MG63 (cell line): ENCODE data around the gene ADSS1. TPM values are rescaled to one million over a fixed set of nuclear protein-coding genes. Genes with fewer than 3 reads are reported as not detected.
A peak's percentile ranks its signal among the peaks of the same experiment; 100 is the strongest.
"Not testable (repeated sequence)": the region's sequence is repeated elsewhere in the genome, so short reads cannot be mapped to it uniquely, and the experiment has no call there.

Experiments
- DNase-seq: peaks from one replicate; pipeline ENCODE4 v3.0.0-alpha.2; 2020
- H3K27me3 ChIP-seq: fragments of 250-450 bp; sonication (Bioruptor Pico); 2 replicates; pipeline ENCODE4 v1.5.1; 2020; ENCODE audit warnings: mild to moderate bottlenecking, moderate library complexity
- H3K36me3 ChIP-seq: fragments of 250-450 bp; sonication (Bioruptor Pico); 2 replicates; pipeline ENCODE4 v1.5.1; 2020; ENCODE audit warnings: mild to moderate bottlenecking, moderate library complexity
- H3K4me3 ChIP-seq: fragments of 250-450 bp; sonication (Bioruptor Pico); 2 replicates; pipeline ENCODE4 v1.5.1; 2020; ENCODE audit warnings: mild to moderate bottlenecking, moderate library complexity
- H3K9me3 ChIP-seq: fragments of 250-450 bp; sonication (Bioruptor Pico); 2 replicates; pipeline ENCODE4 v1.5.1; 2020; ENCODE audit warnings: mild to moderate bottlenecking, moderate library complexity
- total RNA-seq: library from RNA; depleted of rRNA; stranded (reverse); fragments of >200 nt; shearing (Covaris generic); gene quantifications from 2 replicates; pipeline ENCODE4 v1.2.3, GENCODE V29; 2014; ENCODE audit warnings: low replicate concordance

Gene ADSS1
- total RNA-seq, 1 experiment from 2014 or later = 4.0 TPM

GRCh38 chr14:104745431-104745830 is 21.4 kb downstream of the ADSS1 start:
- H3K4me3 ChIP-seq = no peak overlapping the region
- no peak for DNase-seq
- no peaks in the 10 kb centered on the region for H3K36me3 ChIP-seq
- H3K9me3 ChIP-seq = no peaks in the 10 kb centered on the region
- H3K27me3 ChIP-seq = no peaks in the 10 kb centered on the region

- Histone ChIP-seq H3K4me3 (no peak overlapping the region), H3K27me3 (no peaks in the 10 kb centered on the region), H3K9me3 (no peaks in the 10 kb centered on the region), H3K36me3 (no peaks in the 10 kb centered on the region)
- DNase-seq = no peak
Measured at GRCh38 chr14:104746071-104746545, 22.1 kb downstream of the ADSS1 start.

GRCh38 chr14:104746934-104747481 is 23.0 kb downstream of the ADSS1 start:
- Histone ChIP-seq H3K36me3 (no peaks in the 10 kb centered on the region), H3K9me3 (no peaks in the 10 kb centered on the region), H3K27me3 (no peaks in the 10 kb centered on the region), H3K4me3 (no peak overlapping the region)
- peak; percentile 67 for DNase-seq

GRCh38 chr14:104747876-104748275 is 23.8 kb downstream of the ADSS1 start:
- Histone ChIP-seq H3K36me3 (no peaks in the 10 kb centered on the region), H3K9me3 (no peaks in the 10 kb centered on the region), H3K27me3 (no peaks in the 10 kb centered on the region), H3K4me3 (no peak overlapping the region)
- DNase-seq = no peak

DNA sequence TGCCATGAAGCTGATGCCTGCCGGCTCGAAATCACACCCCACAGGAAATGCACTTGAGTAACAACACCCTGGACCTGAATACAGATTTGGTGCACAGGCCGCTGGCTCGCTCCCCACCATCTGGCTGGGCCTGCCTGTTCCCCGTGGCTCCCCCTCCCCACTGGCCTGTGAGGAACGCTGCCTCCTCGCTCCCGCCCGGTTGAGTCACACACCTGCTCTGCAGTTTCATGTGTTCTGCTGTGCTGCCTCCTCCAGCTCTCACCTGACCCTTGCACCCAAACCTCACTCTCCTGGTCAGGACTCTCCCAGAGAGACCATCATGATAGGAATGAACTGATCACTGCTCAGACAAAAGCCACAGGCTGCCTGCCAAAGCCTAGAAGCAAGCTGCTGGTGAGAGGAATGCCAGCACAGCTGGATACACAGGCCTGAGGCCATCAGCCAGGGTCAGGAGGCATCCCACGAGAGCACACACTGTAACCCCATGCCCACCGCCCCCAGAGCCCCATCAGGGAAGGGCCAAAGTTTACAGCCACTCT is 25.2 kb downstream of the ADSS1 start:
- H3K9me3 ChIP-seq = no peaks in the 10 kb centered on the region
- no peak overlapping the region for H3K4me3 ChIP-seq
- H3K36me3 ChIP-seq = no peaks in the 10 kb centered on the region; the same call in 1 of the 2 replicates
- DNase-seq = peak; percentile 90
- no peaks in the 10 kb centered on the region for H3K27me3 ChIP-seq

- Histone ChIP-seq H3K9me3 (no peaks in the 10 kb centered on the region), H3K36me3 (no peaks in the 10 kb centered on the region; the same call in none of the 2 replicates), H3K4me3 (no peak overlapping the region), H3K27me3 (no peaks in the 10 kb centered on the region)
- DNase-seq = peak; percentile 75
Measured at GRCh38 chr14:104750056-104750752, 26.2 kb downstream of the ADSS1 start.

- H3K9me3 ChIP-seq, H3K36me3 ChIP-seq, H3K4me3 ChIP-seq, DNase-seq, H3K27me3 ChIP-seq: not testable (repeated sequence)
Measured at GRCh38 chr14:104750753-104751057, 26.7 kb downstream of the ADSS1 start.

DNA sequence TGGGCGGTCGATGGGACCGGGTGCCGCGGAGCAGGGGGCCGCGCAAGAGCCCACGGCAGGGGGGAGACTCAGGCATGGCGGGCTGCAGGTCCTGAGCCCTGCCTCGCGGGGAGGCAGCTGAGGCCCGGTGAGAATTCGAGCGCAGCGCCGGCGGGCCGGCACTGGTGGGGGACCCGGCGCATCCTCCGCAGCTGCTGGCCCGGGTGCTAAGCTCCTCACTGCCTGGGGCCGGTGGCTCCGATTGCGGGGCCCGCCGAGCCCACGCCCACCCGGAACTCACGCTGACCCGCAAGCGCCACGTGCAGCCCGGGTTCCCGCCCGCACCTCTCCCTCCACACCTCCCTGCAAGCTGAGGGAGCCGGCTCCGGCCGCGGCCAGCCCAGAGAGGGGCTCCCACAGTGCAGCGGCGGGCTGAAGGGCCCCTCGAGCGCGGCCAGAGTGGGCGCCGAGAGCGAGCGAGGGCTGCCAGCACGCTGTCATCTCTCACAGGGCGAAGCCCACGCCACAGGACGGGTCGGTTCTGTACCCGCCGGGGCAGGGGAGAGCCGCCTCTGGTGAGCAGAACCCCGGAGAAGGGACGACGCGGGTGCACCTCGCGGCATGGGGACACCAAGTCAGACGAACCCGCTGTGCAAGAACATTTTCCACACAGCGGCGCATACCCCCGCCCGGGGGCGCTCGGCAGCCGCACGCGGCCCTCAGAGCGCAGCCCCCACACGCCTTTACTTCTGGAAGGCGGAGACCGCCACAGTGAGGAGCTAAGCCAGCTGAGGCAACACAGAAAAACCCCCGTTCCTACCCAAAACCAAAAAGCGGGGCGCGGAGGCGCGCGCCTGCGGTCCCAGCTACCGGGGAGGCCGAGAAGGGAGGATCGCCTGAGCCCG is 27.8 kb downstream of the ADSS1 start:
- Histone ChIP-seq H3K9me3 (no peaks in the 10 kb centered on the region), H3K36me3 (peaks cover 10% of the 10 kb centered on the region), H3K27me3 (no peaks in the 10 kb centered on the region), H3K4me3 (peak overlapping the region; percentile 76)
- DNase-seq = no peak

DNA sequence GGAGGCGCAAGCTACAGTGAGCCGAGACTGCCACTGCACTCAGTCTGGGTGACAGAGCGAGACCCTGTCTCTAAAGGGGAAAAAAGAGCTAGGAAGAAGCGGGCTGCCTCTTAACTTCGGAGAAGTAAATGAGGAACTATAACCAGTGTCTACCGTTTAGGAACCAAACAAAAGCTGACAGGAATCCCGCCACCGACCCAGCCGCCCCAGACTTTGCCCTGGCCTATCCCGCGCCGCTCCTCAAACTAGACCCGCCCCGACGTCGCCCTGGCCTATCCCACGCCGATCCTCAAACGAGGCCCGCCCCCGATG is 28.4 kb downstream of the ADSS1 start:
- no peak for DNase-seq
- Histone ChIP-seq H3K4me3 (peak overlapping the region; percentile 76), H3K27me3 (no peaks in the 10 kb centered on the region), H3K9me3 (no peaks in the 10 kb centered on the region), H3K36me3 (peaks cover 15% of the 10 kb centered on the region)

DNA sequence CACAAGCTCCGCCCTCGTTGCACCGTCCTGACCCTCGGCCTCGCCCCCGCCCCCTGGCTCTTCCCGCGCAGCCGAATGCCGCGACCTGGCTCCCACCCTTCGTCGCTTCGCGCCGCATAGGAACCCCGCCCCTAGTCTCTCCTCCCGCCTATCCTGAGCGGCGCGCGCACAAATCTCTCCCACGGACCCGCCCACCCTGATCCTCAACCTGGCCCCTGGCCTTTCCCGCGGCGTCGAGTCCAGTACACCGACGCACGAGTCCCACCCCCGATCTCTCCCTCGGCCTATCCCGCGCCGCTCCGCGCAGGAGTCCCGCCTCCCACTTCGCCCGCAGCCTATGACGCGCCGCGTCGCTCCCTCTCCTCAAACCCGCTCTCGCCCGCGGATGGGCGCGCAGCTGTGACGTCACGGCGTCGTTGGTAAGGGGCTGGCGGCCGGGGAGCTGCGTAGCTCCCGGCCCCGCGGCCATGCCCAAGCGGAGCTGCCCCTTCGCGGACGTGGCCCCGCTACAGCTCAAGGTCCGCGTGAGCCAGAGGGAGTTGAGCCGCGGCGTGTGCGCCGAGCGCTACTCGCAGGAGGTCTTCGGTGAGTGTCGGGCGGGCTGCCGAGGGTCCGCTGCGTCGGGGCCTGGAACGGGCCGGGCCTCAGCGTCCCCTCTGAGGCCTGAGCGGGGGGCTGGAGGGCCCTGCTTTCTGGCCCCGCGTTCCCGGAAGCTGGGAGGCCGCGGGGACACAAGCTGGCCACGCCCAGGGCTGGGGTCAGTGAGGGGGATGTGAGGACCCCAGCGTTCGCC is 28.9 kb downstream of the ADSS1 start, which contains the start of gene SIVA1:
Gene SIVA1 (plus strand): TSS at position 413 of the 793 bp plus-strand sequence. CDS start 55 bp downstream, at position 468.
- Histone ChIP-seq H3K27me3 (no peaks in the 10 kb centered on the region), H3K4me3 (peak within 1 kb of the TSS; percentile 76), H3K9me3 (no peaks in the 10 kb centered on the region), H3K36me3 (peaks cover 15% of the 10 kb centered on the region)
- DNase-seq = peak; percentile 97

GRCh38 chr14:104753528-104754212 is 29.6 kb downstream of the ADSS1 start:
- no peaks in the 10 kb centered on the region for H3K27me3 ChIP-seq
- H3K36me3 ChIP-seq = peaks cover 15% of the 10 kb centered on the region
- peak overlapping the region; percentile 76 for H3K4me3 ChIP-seq
- H3K9me3 ChIP-seq = no peaks in the 10 kb centered on the region
- no peak for DNase-seq

- Histone ChIP-seq H3K36me3 (peaks cover 15% of the 10 kb centered on the region), H3K9me3 (no peaks in the 10 kb centered on the region), H3K27me3 (no peaks in the 10 kb centered on the region), H3K4me3 (peak overlapping the region; percentile 76)
- DNase-seq = no peak
Measured at GRCh38 chr14:104754213-104754851, 30.3 kb downstream of the ADSS1 start.

- no peaks in the 10 kb centered on the region for H3K27me3 ChIP-seq
- no peak for DNase-seq
- peaks cover 15% of the 10 kb centered on the region for H3K36me3 ChIP-seq
- no peaks in the 10 kb centered on the region for H3K9me3 ChIP-seq
- no peak overlapping the region for H3K4me3 ChIP-seq
Measured at GRCh38 chr14:104755621-104756020, 31.6 kb downstream of the ADSS1 start.

DNA sequence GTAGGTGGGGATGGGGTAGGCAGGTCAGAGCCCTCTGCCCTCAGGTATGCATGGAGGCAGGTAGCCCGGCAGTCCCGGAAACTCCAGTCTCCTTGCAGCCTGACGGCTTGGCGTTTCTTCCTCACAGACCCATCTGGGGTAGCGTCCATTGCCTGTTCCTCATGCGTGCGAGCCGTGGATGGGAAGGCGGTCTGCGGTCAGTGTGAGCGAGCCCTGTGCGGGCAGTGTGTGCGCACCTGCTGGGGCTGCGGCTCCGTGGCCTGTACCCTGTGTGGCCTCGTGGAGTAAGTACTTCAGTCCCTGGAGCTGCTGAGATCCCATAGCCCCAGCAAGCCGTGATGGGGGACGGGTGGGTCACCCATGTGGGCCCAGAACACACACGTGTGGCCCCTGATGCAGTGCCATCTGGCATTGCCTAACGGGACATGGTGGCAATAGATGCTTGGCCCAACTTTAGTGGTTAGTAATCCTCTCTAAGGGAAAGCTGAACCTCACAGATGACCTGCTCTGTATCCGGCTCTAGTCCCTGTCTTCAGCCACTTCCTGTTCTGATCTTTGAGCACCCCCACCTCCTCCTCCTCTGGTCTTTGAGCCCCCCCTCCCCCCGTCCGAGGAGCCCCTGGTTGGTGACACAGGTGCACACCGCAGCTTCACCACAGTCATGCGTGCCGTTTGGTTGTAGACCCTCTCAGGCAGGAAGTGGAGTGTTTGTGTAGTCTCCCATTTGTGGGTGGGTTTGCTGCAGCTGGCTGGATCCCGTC is 32.6 kb downstream of the ADSS1 start:
- Histone ChIP-seq H3K27me3 (no peaks in the 10 kb centered on the region), H3K36me3 (peaks cover 16% of the 10 kb centered on the region)

DNA sequence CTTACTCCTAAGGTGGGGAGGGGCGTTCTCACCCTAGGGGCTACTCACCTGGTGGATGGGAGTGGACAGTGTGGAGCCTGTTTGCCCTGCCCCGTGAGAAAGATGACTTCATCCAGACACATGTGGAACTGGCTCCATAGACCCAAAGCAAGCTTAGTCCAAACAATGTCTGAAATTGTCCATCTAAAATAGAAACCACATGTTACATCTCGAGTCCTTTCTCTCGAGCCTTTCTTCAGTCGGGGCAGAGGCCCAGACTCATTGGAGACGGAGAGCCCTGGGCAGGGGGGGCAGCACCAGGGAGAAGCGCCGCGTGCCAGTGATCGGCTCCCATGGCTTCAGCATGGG is 33.2 kb downstream of the ADSS1 start:
- H3K9me3 ChIP-seq = no peaks in the 10 kb centered on the region
- peaks cover 21% of the 10 kb centered on the region for H3K36me3 ChIP-seq
- H3K4me3 ChIP-seq = no peak overlapping the region
- H3K27me3 ChIP-seq = no peaks in the 10 kb centered on the region
- DNase-seq = no peak

More for the DNA sequence above, 32.6 kb downstream of the ADSS1 start:
- Histone ChIP-seq H3K4me3 (no peak overlapping the region), H3K9me3 (no peaks in the 10 kb centered on the region)
- no peak for DNase-seq
